Activated CD8-positive, alpha-beta T cell treated with anti-CD3 and anti-CD28 coated beads for 36 hours (primary cell): Measurements from ENCODE around the gene LIPC. TPM values are rescaled to one million over a fixed set of nuclear protein-coding genes. Genes with fewer than 3 reads are reported as not detected.
A peak's percentile ranks its signal among the peaks of the same experiment; 100 is the strongest.

ENCODE experiments used
- ATAC-seq: fragments of 200-7000 bp; cut with Tn5 transposase; one replicate; pipeline ENCODE4 v1.10.0; 2021; ENCODE audit warnings: mild to moderate bottlenecking, moderate library complexity
- CTCF ChIA-PET: fragments of 350-600 bp; sonication (Branson Sonifier 250); formaldehyde crosslinking; loops from one replicate; lab custom pipeline; 2021; ENCODE audit warnings: antibody characterized with exemption; lab: Charles Lee
- POLR2A ChIA-PET: fragments of 350-600 bp; sonication (Branson Sonifier 250); formaldehyde crosslinking; loops from one replicate; lab custom pipeline; 2021; ENCODE audit warnings: antibody characterized with exemption; lab: Charles Lee
- DNase-seq: peaks from one replicate; pipeline ENCODE4 v3.0.0-alpha.2; 2020
- H3K27ac Mint-ChIP-seq: one replicate; pipeline ENCODE4 v1.8.0; 2021; ENCODE audit warnings: mild to moderate bottlenecking, mixed read lengths
- H3K27me3 Mint-ChIP-seq: one replicate; pipeline ENCODE4 v1.8.0; 2021; ENCODE audit warnings: mixed read lengths
- H3K36me3 Mint-ChIP-seq: one replicate; pipeline ENCODE4 v1.8.0; 2021; ENCODE audit warnings: low read depth, mixed read lengths
- H3K4me1 Mint-ChIP-seq: one replicate; pipeline ENCODE4 v1.8.0; 2021; ENCODE audit warnings: low read depth, mixed read lengths
- H3K4me3 Mint-ChIP-seq: one replicate; pipeline ENCODE4 v1.8.0; 2021; ENCODE audit warnings: mild to moderate bottlenecking, moderate library complexity, mixed read lengths
- H3K9me3 Mint-ChIP-seq: one replicate; pipeline ENCODE4 v1.8.0; 2021; ENCODE audit warnings: mixed read lengths
- intact Hi-C: fragments of 100-400 bp; cut with micrococcal nuclease; formaldehyde crosslinking; loops from one replicate; pipeline ENCODE4 v1.10.0; 2022
- total RNA-seq, 2 experiments: library from RNA; stranded (reverse); gene quantifications; one replicate each; pipeline ENCODE4 v1.2.3, GENCODE V29; 2021
- TF ChIP-seq, protein P1 (sequence below): fragments of 200-600 bp; IDR thresholded peaks from one replicate; pipeline ENCODE4 v1.8.0; 2022; ENCODE audit warnings: antibody characterized with exemption, mild to moderate bottlenecking

LIPC gene
- total RNA-seq, 2 experiments from 2014 or later: 1.0 to 1.2 TPM

DNA sequence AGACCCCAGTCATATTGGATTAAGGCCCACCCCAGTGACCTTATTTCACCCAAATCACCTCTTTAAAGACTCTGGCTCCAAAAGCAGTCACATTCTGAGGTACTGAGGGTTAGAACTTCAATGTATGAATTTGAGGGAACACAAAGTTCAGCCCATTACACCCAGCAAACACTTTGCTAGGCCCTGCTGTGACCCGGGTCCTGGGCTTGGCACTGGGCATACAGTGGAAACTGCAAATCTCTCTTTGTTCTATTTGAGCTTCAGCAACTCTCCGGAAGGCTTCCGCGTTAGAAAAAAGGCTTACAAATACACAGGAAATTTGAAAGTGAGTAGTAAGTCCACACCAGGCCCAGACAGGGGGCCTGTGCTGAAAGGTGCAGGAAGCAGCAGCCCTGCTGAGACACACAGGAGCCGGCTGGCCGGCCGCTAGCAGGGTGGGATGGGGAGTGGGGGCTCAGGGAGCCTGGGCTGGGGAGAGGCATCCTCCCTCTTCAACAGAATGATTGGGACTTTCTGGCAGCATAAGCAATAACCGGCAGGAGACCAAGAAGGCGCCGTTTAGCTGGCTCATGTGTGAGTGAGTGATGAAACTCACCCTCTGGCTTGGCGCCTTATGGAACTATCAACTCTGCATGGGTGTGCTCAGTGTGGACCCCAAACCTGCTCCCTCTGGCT is 13.0 kb downstream of the LIPC start:
- no peaks in the 10 kb centered on the region for H3K27me3 Mint-ChIP-seq
- DNase-seq (no peak), ATAC-seq (no peak)
- peak overlapping the region; percentile 10 for H3K27ac Mint-ChIP-seq
- H3K36me3 Mint-ChIP-seq: no peaks in the 10 kb centered on the region
- CTCF ChIA-PET: no interaction called here
- no peaks in the 10 kb centered on the region for H3K9me3 Mint-ChIP-seq
- TF ChIP-seq, protein P1, sequence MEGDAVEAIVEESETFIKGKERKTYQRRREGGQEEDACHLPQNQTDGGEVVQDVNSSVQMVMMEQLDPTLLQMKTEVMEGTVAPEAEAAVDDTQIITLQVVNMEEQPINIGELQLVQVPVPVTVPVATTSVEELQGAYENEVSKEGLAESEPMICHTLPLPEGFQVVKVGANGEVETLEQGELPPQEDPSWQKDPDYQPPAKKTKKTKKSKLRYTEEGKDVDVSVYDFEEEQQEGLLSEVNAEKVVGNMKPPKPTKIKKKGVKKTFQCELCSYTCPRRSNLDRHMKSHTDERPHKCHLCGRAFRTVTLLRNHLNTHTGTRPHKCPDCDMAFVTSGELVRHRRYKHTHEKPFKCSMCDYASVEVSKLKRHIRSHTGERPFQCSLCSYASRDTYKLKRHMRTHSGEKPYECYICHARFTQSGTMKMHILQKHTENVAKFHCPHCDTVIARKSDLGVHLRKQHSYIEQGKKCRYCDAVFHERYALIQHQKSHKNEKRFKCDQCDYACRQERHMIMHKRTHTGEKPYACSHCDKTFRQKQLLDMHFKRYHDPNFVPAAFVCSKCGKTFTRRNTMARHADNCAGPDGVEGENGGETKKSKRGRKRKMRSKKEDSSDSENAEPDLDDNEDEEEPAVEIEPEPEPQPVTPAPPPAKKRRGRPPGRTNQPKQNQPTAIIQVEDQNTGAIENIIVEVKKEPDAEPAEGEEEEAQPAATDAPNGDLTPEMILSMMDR: no peak
- no peak overlapping the region for H3K4me3 Mint-ChIP-seq
- H3K4me1 Mint-ChIP-seq: peaks cover 29% of the 10 kb centered on the region
- intact Hi-C loops: no loop called here
- POLR2A ChIA-PET: no interaction called here

DNA sequence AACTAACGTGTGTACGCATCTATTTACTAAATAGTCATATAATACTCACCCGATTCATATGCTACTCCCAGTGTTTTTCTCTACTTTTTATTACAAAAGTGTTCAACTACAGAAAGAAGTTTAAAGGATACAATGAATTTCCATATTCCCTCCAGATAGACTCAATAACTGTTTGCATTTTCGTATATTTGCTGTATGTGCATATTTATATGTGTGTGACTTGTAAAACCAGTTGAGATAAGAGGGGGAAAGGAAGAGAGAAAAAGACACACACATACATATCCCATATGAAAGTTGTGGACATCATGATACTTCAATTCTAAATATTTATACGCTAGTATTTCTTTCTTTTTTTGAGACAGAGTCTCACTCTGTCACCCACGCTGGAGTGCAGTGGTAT is 14.1 kb downstream of the LIPC start:
- Mint-ChIP-seq H3K36me3 (no peaks in the 10 kb centered on the region), H3K9me3 (no peaks in the 10 kb centered on the region), H3K4me3 (no peak overlapping the region), H3K4me1 (peaks cover 19% of the 10 kb centered on the region), H3K27me3 (no peaks in the 10 kb centered on the region), H3K27ac (no peak overlapping the region)
- intact Hi-C loops: no loop called here
- ChIA-PET CTCF (interaction anchor here (1.3 kb wide), 1 partner anchor 12 kb away, joined by 3 read pairs; no protein-coding TSS in a partner anchor), POLR2A (no interaction called here)
- DNase-seq (no peak), ATAC-seq (no peak)
- TF ChIP-seq, protein P1: no peak

DNA sequence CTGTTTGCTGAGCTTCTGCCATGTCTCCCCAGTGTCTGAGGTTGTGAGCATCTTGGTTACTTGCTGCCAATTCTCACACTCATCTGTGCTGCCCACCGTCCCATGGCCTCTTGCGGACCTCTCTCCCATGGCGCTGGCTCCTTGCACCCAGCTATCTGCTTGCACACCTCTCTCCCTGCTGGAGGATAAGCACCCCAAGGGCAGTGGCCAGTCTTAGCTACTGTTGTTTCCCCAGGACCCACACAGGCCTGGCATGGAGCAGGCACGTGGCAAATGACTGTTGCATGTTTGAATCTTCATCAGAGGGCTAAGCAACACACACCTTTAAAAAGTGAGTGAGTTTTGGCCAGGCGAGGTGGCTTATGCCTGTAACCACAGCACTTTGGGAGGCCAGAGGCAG is 14.7 kb downstream of the LIPC start:
- H3K27ac Mint-ChIP-seq: no peak overlapping the region
- H3K4me1 Mint-ChIP-seq: peaks cover 13% of the 10 kb centered on the region
- no peak overlapping the region for H3K4me3 Mint-ChIP-seq
- H3K9me3 Mint-ChIP-seq: no peaks in the 10 kb centered on the region
- CTCF ChIA-PET: interaction anchor here (1.0 to 1.3 kb wide), 3 partner anchors 12 to 13 kb away, joined by 3 read pairs; no protein-coding TSS in a partner anchor
- TF ChIP-seq, protein P1: no peak
- no peaks in the 10 kb centered on the region for H3K36me3 Mint-ChIP-seq
- ATAC-seq: no peak
- H3K27me3 Mint-ChIP-seq: no peaks in the 10 kb centered on the region
- no peak for DNase-seq
- POLR2A ChIA-PET: no interaction called here
- intact Hi-C loops: no loop called here

DNA sequence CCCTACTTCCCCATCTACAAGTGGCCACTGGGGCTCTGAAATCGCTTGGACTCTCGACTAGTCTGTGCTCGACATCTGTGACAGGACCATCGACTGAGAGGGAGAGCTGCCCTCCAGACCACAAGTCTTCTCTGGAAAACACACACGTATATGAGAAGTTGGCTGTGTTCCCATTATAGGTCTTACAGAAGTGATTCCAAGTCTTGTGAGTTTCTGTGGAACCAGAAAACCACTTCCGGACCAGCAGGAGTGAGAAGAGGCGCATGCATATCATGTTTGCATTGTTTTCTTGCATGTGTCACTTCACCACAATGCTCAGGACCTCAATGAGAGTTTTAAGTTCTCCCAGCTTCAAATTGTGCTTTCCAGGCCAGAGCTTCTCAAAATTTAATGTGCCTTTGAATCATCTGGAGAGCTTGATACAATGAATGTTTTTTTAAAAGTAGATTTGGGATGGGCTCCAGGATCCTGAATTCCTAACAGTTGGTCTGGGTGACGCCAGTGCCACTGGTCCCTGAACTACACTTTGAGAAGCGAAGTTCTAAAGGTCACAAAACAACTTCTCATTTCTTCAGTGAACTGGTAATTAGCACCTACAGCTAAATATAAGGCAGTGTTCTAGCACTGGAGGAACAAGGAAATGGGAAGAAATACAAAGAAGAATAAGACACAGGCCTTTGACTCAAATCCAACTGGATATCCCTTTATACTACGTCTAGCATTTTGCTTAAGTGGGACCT is 15.7 kb downstream of the LIPC start:
- DNase-seq (no peak), ATAC-seq (peak; percentile 47)
- H3K4me3 Mint-ChIP-seq: no peak overlapping the region
- intact Hi-C loops: no loop called here
- no peaks in the 10 kb centered on the region for H3K36me3 Mint-ChIP-seq
- H3K27me3 Mint-ChIP-seq: no peaks in the 10 kb centered on the region
- ChIA-PET CTCF (interaction anchor here (0.7 to 1.2 kb wide), 4 partner anchors 8 to 70 kb away, joined by 3 read pairs; no protein-coding TSS in a partner anchor), POLR2A (no interaction called here)
- H3K4me1 Mint-ChIP-seq: peaks cover 5% of the 10 kb centered on the region
- TF ChIP-seq, protein P1: no peak
- H3K27ac Mint-ChIP-seq: no peak overlapping the region
- H3K9me3 Mint-ChIP-seq: no peaks in the 10 kb centered on the region

DNA sequence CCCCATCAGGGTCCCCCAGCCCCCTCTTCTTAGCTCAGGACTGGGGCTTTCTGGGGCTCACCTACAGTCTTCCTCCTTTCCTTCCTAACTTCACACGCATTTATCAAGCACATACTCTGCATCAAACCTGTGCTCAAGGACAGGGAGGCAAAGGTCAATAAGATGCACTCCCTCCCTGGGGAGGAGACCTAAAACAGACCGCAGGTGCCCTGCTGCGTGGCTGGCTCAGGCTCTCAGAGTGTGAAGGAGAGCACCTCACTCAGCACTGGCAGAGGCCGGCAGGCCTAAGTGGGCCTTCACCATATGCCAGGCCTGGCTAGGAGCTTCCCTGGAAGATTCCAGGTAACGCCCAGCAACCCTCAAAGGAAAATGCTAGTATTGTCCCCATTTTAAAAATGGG is 16.5 kb downstream of the LIPC start:
- Mint-ChIP-seq H3K36me3 (peaks cover 4% of the 10 kb centered on the region), H3K4me3 (no peak overlapping the region), H3K9me3 (no peaks in the 10 kb centered on the region), H3K27me3 (no peaks in the 10 kb centered on the region), H3K4me1 (peaks cover 12% of the 10 kb centered on the region), H3K27ac (no peak overlapping the region)
- ATAC-seq (no peak), DNase-seq (no peak)
- TF ChIP-seq, protein P1: no peak
- POLR2A ChIA-PET: no interaction called here
- CTCF ChIA-PET: interaction anchor here (0.7 kb wide), 1 partner anchor 69 kb away, joined by 3 read pairs; no protein-coding TSS in a partner anchor
- intact Hi-C loops: no loop called here
